HS-5 (cell line): Measurements from ENCODE around the gene TMEM154.

Experiments
- DNase-seq: peaks from one replicate; pipeline ENCODE4 v3.0.0-alpha.2; 2012; ENCODE audit warnings: low read depth

The TMEM154 gene

DNA sequence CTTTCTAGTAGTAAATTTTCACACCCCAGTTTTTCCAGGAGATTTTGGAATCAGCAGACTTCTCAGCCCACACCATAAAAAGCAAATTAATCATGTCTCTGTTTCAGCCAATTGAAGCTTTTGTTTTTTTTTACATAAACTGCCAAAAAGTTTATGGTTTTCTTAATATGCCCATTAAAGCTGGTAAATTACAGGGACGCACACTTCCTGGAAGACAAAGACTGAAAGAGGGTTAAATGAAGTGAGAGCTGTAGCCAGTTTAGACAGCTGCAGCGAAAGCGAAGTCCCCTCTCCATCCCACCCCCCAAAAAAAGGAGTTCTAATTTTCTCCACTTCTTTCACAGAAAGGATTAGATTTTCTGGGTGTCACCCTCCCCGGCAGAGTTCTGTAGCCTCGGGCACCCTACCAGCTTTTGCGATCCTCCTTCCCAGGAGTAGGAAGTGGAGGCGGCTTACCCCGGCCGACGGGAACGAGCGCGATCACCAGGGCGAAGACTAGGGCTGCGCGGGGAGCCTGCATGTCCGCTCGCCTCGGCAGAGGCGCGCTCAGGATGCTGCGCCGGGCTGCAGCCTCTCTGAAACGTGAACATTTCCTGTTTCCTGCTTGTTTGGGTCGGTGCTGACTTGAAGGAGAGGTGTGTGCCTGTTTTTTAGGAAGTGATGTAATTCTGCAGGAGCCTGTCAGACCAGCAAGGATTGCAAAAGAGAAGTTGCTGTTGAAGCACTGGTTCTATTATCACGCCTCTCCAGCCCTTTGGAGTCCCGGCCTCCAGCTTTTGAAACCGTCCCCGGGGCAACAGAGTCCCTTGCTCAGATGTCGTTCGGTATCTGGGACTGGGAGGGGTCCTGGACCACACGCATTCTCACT, at the start of gene TMEM154:
TSS of gene TMEM154 (minus strand) at position 584 of the 868 bp plus-strand sequence. CDS start at position 520, 64 bp downstream.
- peak; percentile 56 for DNase-seq

GRCh38 chr4:152729466-152729865, 49.7 kb upstream of the TMEM154 start:
- DNase-seq = peak; percentile 47

DNA sequence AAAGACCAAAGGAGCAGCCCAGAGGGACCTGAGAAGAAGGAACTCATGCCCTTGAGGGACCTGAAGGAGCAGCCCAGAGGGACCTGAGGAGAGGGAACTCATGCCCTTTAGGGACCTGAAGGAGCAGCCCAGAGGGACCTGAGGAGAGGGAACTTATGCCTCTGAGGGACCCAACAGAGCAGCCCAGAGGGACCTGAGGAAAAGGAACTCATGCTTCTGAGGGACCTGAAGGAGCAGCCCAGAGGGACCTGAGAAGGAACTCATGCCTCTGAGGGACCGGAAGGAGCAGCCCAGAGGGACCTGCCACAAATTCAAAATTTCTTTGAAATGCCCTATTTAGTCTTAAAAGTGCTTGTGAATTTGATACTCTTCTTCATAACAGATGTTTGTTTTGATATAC, 48.5 kb upstream of the TMEM154 start:
- no peak for DNase-seq

- no peak for DNase-seq
These were observed 48.0 kb upstream of the TMEM154 start for GRCh38 chr4:152727784-152728183.

DNA sequence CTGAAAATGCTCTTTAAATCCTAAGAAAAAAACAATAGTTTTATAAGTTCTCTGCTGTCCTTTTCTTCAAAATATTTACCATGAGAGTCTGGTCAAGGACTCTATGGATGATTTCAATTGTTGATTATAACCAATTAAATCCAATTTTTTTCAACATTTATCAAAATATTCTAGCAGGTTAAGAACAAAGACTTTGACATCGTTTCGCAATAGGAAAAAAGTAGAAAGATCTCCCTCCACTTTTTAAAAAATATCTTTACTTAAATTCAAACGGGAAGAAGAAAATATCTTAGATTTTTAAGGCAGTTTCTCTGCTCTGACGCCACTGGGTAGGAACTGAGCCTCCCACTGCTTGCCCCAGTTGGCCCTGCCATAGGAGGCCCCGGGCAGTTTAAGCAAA, 44.7 kb upstream of the TMEM154 start:
- no peak for DNase-seq

DNA sequence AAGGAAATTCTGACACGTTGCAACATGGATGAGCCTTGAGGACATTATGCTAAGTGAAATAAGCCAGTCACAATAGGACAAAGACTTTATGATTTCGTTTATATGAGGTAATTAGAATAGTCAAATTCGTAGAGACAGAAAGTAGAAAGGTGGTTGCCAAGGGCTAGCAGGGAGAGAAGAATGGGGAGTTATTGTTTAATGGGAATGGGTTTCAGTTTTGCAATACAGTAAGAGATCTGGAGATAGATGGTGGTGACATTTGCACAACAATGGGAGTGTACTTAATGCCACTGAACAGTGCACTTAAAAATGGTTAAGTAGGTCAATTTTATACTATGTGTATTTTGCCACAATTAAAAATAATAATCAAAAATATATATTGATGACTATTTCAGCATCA, 43.4 kb upstream of the TMEM154 start:
- no peak for DNase-seq

DNA sequence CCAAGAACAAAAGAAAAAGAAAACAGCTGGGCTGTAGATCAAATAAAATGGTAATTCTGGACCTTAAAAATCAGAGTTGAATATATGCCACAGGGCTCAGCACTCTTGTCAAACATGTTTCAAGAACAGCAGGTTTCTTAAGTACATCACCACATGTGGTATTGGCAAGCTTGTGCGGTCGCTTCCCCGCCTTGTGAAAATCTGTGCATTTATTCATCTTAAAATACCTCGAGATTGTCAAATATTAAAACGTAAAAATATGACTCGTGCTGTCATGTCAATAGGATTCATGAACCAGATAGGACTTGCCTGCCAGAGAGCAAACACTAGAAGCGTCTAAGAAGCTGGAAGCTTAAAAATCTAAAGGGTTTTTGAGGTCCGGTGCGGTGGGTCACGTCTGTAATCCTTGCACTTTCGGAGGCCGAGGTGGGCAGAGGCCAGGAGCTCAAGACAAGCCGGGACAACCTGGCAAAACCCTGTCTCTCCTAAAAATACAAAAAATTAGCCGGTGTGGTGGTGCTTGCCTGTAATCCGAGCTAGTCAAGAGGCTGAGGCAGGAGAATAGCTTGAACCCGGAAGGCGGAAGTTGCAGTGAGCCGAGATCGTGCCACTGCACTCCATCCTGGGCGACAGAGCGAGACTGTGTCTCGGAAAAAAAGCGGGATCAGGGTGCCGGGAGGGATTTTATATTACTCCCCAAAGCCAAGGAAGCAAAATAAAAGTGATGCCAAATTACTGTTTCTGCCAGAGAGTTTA, 40.2 kb upstream of the TMEM154 start:
- no peak for DNase-seq

DNA sequence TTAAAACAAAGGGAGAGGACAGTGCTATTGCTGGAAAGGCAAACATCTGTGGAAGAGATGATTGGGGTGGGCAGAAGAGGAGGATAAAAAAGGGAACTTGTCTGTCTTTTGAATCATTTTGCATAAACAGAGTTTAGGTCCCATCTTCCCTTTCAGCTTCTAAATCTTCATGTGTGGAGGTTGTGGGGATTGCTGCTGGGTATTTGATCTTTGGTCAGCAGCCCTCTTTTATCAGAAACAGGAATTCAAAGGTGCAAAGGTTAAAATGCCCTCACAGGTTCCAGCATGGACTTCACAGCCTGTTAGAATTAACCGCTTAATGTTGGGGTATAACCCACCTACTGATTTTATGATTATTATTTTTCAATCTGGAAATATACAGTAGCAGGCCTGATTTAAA, 39.5 kb upstream of the TMEM154 start:
- DNase-seq = no peak

DNA sequence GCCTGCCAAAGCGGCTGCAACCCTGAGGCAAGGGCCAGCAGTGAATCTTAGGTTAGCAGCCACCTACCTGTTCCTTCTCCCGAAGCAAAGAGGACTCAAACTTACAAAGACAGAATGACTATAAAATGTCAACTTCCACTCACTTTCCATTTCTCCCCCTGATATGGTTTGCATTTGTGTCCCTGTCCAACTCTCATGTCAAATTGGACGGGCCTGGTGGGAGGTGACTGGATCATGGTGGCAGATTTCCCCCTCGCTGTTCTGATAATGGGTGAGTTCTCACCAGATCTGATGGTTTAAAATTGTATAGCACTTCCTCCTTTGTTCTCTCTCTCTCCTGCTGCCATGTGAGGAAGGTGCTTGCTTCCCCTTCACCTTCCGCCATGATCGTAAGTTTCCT, 35.3 kb upstream of the TMEM154 start:
- DNase-seq = no peak

DNA sequence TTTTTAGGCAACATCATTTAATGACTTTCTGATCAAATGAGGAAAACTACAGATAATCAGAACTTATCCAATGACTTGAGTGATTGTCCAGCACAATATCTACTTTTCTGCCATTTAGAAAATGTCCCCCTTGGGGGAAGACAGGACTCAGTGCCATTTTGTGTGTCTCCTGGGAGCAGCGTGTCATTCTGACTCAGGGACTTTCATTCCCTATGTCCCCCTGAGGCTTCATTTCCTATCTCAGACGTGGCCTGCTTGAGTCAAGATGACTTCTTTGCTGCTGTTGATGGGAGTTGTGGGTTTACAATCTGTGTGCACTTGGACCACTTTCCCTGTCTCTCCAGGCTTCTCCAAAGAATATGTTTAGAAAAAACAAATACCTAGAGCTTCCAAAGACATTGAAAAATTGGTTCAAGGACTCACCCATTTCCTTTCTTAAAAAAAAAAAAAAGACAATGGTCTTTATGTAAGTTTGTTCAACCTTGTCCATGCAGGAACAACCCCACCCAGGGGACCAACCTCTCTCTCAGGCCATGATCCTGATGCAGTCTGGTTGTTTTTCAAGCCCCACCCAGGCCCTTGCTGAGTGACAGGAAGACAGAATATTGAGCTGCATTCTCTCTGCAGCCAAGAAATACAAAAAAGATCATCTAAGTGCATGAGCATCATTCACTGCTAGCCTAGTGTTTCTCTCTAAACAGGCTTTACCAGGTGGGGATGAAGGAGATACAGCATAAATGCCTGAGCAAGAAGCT, 34.3 kb upstream of the TMEM154 start:
- no peak for DNase-seq

DNA sequence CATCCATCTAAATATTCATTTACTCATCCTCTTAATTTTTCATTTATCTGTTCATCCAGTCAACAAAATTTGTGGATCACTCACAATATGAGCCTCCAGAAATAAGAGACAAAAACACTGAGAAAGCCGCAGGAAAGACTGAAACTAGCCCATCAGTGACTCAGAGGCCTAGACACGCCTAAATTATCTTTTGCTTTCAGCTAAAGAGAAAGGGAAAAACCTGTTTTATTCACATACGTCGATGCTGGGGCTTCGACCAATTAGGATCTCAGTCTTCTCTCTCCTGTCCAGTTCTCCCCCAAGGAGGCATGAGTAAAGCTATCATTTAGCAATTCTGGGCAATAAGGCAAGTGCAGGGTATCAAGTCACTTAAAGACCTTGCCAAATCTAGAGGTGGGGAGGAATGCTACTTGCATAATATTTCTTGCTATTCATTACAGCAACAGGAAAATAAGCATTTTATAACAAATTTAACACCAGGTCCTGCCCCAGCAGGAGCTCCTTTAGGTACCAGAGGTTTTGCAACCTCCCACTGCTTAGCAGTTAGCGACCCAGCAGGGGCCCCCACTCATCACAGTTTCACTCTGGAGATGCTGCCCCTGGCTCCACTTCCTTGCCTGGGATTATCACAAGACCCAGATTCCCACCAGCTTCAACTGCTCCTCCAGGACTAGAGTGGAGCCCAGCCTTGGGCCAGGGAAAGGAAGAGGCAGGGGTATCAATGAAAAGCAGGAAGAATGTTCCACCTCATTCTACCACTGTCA, 30.1 kb upstream of the TMEM154 start:
- DNase-seq = no peak

DNA sequence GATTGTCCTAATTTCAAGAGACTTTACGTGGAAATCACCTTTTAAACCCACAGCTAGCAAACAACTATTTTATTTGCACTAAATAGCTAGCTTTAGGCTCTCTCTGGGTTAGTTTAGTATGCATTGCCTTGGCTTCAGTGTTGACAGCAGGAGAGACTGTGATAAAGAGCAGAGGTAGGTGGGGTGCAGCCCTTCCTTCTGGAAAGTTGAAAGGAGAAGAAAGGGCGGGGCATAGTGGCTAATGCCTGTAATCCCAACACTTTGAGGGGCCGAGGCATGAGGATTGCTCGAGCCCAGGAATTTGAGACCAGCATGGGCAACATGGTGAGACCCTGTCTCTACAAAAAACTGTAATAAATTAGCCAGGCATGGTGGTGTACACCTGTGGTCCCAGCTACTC, 29.0 kb upstream of the TMEM154 start:
- DNase-seq = no peak

DNA sequence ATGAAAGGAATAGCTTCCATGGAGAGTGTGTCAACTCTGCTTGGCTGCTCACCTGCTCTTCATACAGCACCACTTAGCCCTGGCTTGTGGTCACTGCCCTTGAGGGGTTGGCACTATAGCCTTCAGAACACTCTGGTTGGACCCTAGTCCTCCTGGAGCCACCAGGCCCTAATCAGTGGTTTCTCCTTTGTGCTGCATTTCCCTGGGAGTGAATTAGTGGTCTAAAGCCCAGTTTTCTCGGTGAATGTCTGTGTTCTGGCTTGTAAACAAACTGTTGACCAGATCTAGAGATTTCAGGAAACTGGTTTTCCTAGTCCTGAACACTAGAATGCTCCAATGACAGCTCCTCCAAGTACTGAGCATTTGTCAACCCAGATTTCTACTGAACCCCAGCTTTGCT, 28.6 kb upstream of the TMEM154 start:
- no peak for DNase-seq

GRCh38 chr4:152707632-152708031, 27.8 kb upstream of the TMEM154 start:
- no peak for DNase-seq

DNA sequence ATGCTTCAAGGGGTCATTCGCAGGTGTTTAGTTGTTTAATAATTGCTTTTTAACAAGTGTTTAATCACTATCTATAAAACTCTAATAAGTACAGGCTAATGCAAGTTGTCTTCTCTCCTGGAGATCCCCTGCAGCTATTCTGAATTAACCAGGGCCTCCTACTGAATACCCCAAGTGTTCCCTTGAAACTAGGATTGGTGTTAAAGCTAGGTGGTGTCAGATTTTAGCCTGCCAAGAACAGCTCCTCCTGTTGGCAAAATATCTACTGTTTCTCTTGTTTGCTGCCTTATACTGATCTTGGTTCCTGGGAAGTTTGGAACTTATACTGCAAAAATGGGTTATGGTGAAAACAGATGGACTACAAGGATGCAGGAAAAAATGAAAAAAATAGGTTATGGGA, 26.1 kb upstream of the TMEM154 start:
- no peak for DNase-seq

DNA sequence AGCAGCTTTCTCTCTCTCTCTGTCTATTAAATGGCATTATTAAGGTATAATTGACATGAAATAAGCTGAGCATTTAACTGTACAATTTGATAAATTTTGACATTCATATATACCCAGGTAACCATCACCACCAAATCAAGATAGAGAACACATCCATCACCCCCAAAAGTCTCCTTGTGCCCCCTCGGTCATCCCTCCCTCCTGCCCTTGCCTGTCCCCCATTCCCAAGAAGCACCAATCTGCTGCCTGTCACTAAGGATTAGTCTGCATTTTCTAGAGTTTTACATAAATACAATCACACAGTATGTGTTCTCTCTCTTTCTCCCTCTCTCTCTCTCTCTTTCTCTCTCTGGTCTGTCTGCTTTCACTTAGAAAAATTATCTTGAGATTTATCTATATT, 25.0 kb upstream of the TMEM154 start:
- DNase-seq = no peak

- no peak for DNase-seq
These were observed 20.4 kb upstream of the TMEM154 start for GRCh38 chr4:152700151-152700550.

DNA sequence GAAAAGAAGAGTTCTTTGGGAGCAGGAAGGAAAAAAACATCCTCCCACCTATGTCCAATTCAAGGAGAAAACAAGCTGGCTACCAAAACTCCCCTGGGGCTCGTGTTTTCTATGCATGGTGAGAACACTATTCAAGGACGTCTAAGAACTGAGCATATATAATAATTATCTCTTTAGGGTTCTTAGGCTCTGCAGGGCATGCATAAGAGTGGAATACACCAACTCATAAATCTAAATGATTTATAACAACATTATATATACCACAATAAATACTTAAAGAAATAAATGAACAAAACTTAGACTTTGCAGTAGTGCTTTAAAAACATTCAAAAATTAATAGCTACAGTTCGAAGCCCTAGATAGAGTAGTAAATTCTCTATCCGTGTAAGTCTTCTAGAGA, 19.5 kb upstream of the TMEM154 start:
- no peak for DNase-seq

DNA sequence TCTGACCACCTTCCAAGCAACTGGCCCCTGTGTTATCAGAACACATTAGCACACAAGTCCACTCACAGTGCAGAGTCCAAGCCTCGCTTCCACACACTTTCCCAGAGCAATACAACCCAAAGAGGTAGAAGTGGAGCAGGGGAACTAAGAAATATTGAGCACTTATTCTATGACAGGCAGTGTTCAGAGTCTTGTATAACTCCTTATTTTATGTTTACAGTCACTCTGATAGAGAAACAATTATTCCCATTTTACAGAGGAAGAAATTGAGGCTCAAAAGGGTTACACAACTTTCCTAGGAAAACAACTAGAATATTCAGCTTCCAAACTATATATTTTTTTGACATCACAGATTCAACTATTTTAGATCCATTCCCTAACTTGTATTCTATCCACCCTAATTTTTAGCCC, 18.3 kb upstream of the TMEM154 start:
- no peak for DNase-seq

DNA sequence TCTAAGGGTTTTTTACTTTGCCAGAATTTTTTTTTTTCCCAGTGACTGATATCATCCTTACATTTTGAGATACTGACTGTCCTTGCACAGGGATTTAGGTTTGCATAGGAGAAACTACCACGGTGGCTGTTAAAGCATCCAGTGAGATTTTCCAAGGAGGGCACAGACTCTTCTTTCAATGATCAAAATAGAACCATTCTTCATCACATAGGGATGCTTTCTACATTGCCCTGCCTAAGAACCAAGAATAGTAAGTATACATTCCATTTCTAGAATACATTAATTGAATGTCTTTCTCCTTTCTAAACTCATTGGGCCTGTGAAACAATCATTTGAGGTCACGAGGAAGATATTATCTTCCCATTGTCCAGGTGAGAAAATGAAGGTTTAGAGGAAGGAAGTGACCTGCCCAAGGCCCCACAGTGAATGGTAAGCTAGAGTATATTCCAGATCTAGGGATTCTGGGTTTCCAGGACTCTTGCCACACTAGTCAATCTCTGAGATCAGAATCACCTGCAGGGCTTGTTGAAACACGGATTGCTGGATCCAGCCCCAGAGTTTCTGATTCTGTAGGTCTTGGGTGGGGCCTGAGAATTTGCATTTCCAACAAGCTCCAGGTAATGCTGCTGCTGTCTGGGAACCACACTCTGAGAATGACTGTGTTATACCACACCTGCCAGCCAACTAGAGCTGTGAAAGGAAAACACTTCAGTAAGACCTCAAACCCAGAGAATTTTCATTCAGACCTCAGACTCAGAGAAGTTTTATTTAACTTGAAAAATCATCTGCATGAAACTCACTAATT, 17.7 kb upstream of the TMEM154 start:
- DNase-seq = no peak

DNA sequence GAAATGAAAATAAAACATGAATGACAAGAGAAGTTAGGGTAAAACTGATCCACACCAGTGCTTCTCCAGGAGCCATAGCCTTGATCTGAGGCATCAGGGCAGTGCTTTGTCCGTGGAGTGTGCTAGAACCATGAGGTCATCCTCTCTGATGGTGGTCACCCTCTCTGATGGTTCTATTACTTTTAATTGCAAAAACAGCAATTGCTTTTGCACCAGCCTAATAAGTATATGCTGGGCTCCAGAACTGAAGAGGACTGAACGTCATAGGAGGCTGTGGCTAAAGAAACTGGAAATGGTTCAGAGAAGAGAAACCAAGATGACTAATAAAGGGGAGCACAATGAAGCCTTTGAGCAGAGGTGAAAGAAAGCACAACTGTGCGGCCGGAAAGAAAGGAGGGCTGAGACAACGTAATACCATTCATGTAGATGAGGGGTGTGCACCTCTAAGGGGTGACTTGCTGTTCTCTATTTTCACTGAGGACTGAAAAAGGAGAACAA, 17.0 kb upstream of the TMEM154 start:
- no peak for DNase-seq
